Adrenal gland (tissue), 12 donors: ENCODE measurements around the gene DAPP1. TPM values are rescaled to one million over a fixed set of nuclear protein-coding genes. Genes with fewer than 3 reads are reported as not detected.

Source experiments
- DNase-seq, 7 donors: peaks; one replicate each; pipeline ENCODE4 v3.0.0-alpha.2; 2019 to 2020
- H3K27ac ChIP-seq, 5 donors: fragments of 200-600 bp; sonication (generic) in 4 of 5; 1 replicate in 3 of 5; 2 replicates in 2 of 5; pipeline versions ENCODE4 v1.5.1 to v1.8.0; 2016 to 2020; ENCODE audit warnings: mild to moderate bottlenecking in 1 of 5
- H3K27me3 ChIP-seq: fragments of 200-600 bp; 2 replicates; pipeline ENCODE4 v1.8.0; 2021
- H3K36me3 ChIP-seq, 2 donors: fragments of 200-600 bp; replicated peaks in 1 of 2; 1 replicate in 1 of 2; 2 replicates in 1 of 2; pipeline versions ENCODE4 v1.5.1 to v1.8.0; 2018 to 2022
- H3K4me1 ChIP-seq, 2 donors: fragments of 200-600 bp; replicated peaks in 1 of 2; 1 replicate in 1 of 2; 2 replicates in 1 of 2; pipeline versions ENCODE4 v1.5.1 to v1.8.0; 2018 to 2021
- H3K4me3 ChIP-seq, 4 donors: fragments of 200-600 bp; sonication (generic) in 3 of 4; one replicate each; pipeline ENCODE4 v1.5.1; 2016 to 2018
- H3K9me3 ChIP-seq, 3 donors: fragments of 200-600 bp; sonication (generic) in 1 of 3; replicated peaks in 1 of 3; 1 replicate in 2 of 3; 2 replicates in 1 of 3; pipeline versions ENCODE4 v1.5.1 to v1.8.0; 2016 to 2021
- CTCF ChIP-seq, 6 experiments: fragments of 450-650 bp in 4 of 6; fragments of 200-600 bp in 2 of 6; sonication (generic) in 1 of 6; IDR thresholded peaks; 1 replicate in 5 of 6; 2 replicates in 1 of 6; pipeline versions ENCODE4 v1.5.1 to v1.8.0; 2016 to 2021; ENCODE audit warnings: antibody characterized with exemption in 6 of 6, mild to moderate bottlenecking in 2 of 6, moderate library complexity in 1 of 6
- POLR2A ChIP-seq, 2 donors: fragments of 450-650 bp; IDR thresholded peaks; one replicate each; pipeline ENCODE4 v1.6.1; 2017; ENCODE audit warnings: antibody characterized with exemption in 2 of 2, mild to moderate bottlenecking in 2 of 2, moderate library complexity in 1 of 2
- WGBS, 4 donors: extraction: QIAGEN DNeasy Blood & Tissue Kit in 2 of 4; methylation state at CpG; one replicate each; pipeline versions ENCODE4 v1.1.5 to v1.1.7; 2013 to 2017; 5-methylcytosine and 5-hydroxymethylcytosine counted together
- intact Hi-C, 2 donors: fragments of 100-400 bp; cut with DNase I; formaldehyde crosslinking; loops; one replicate each; pipeline versions ENCODE4 v1.14.1 to v1.15.0; 2022 to 2023
- polyA plus RNA-seq, 3 donors: library from polyadenylated mRNA; stranded (reverse); fragments of 200-250 nt in 2 of 3; fragments of 350-450 nt in 1 of 3; fragmentation: Illumina TruSeq in 1 of 3; extraction: RNeasy Lipid Tissue Mini Kit (QIAGEN cat#74804) in 1 of 3; gene quantifications; one replicate each; pipeline ENCODE4 v1.2.3, GENCODE V29; 2013 to 2014
- total RNA-seq, 9 donors: library from RNA; depleted of rRNA in 4 of 9; stranded (reverse); fragments of >200 nt in 4 of 9; fragments of 120-200 nt in 1 of 9; fragmentation: NEBNext Ultra II Directional in 1 of 9; extraction: Animal tissue kit (Norgen Biotek cat#: 25700) in 1 of 9; gene quantifications; one replicate each; pipeline versions ENCODE4 v1.1.0 to v1.2.4, GENCODE V29; 2013 to 2023
- donor health status: healthy with polysubstance abuse.
- donor health status: Bipolar disorder and iron deficiency.
- donor health status: DM: yes; HTN: yes; CAD: no.
- donor health status: DM: no; HTN: no; CAD: no.
- donor health status: DM: no; HTN: no; CAD: no.
- donor health status: DM: yes; HTN: yes; CAD: no.

DAPP1 gene
- total and polyA plus RNA-seq, 12 donors, result 0.42 to 3.7 (median 1.4) TPM

GRCh38 chr4:99853190-99853589 is 36.6 kb downstream of the DAPP1 start:
- no peaks in the 10 kb centered on the region for H3K9me3 ChIP-seq
- TF ChIP-seq CTCF (IDR thresholded peaks at IDR 0.05) (no peak), POLR2A (IDR thresholded peaks at IDR 0.05) (no peak)
- no peak overlapping the region for H3K4me3 ChIP-seq
- no peaks in the 10 kb centered on the region for H3K4me1 ChIP-seq
- no peak for DNase-seq
- no peak overlapping the region for H3K27ac ChIP-seq
- WGBS, 4 donors, result 62 to 66% (median 63%) methylated on average over 3 of the region's 3 CpGs
- no peaks in the 10 kb centered on the region for H3K27me3 ChIP-seq
- intact Hi-C loops, result no loop called here
- H3K36me3 ChIP-seq, result no peaks in the 10 kb centered on the region

- no peak overlapping the region for H3K27ac ChIP-seq
- no peaks in the 10 kb centered on the region for H3K9me3 ChIP-seq
- intact Hi-C loops, result no loop called here
- H3K27me3 ChIP-seq, result no peaks in the 10 kb centered on the region
- no peaks in the 10 kb centered on the region for H3K4me1 ChIP-seq
- H3K36me3 ChIP-seq, result no peaks in the 10 kb centered on the region
- TF ChIP-seq POLR2A (IDR thresholded peaks at IDR 0.05), result no peak
- TF ChIP-seq CTCF (IDR thresholded peaks at IDR 0.05), result no peak
- no peak overlapping the region for H3K4me3 ChIP-seq
- no peak for DNase-seq
- WGBS, 4 donors, result 74 to 95% (median 80%) methylated on average over 1 of the region's 1 CpG
Measured at GRCh38 chr4:99853999-99854398, 37.4 kb downstream of the DAPP1 start.

- 55 to 79% (median 62%) methylated on average over 1 of the region's 1 CpG for WGBS, 4 donors
- no peaks in the 10 kb centered on the region for H3K4me1 ChIP-seq
- no peak for TF ChIP-seq POLR2A (IDR thresholded peaks at IDR 0.05)
- TF ChIP-seq CTCF (IDR thresholded peaks at IDR 0.05), result no peak
- no peaks in the 10 kb centered on the region for H3K27me3 ChIP-seq
- no peak overlapping the region for H3K4me3 ChIP-seq
- peak overlapping the region in 1 of 5 donors; percentile 42 for H3K27ac ChIP-seq
- intact Hi-C loops, result no loop called here
- H3K36me3 ChIP-seq, result no peaks in the 10 kb centered on the region
- DNase-seq, result peak in 1 of 7 donors; percentile 17
- peaks cover 0 to 5% (median 0%) of the 10 kb centered on the region in 3 donors for H3K9me3 ChIP-seq
Measured at GRCh38 chr4:99855678-99856077, 39.1 kb downstream of the DAPP1 start.

- TF ChIP-seq POLR2A (IDR thresholded peaks at IDR 0.05) (no peak), CTCF (IDR thresholded peaks at IDR 0.05) (no peak)
- no peaks in the 10 kb centered on the region for H3K36me3 ChIP-seq
- 20 to 50% (median 41%) methylated on average over 1 of the region's 1 CpG for WGBS, 4 donors
- H3K4me3 ChIP-seq, result no peak overlapping the region
- no peaks in the 10 kb centered on the region for H3K4me1 ChIP-seq
- no peaks in the 10 kb centered on the region for H3K27me3 ChIP-seq
- H3K9me3 ChIP-seq, result peaks cover 0 to 7% (median 0%) of the 10 kb centered on the region in 3 donors
- peak in 3 of 7 donors; percentile 15 to 28 (median 16) for DNase-seq
- intact Hi-C loops, result no loop called here
- peak overlapping the region in 2 of 5 donors; percentile 42 to 76 for H3K27ac ChIP-seq
Measured at GRCh38 chr4:99856166-99856565, 39.5 kb downstream of the DAPP1 start.
